Left lung (tissue), 10 donors: ENCODE data around the gene GID4. TPM values are rescaled to one million over a fixed set of nuclear protein-coding genes. Genes with fewer than 3 reads are reported as not detected.

Source experiments
- ATAC-seq: fragments of 200-7000 bp; cut with Tn5 transposase; one replicate; pipeline ENCODE4 v1.9.1; 2020; ENCODE audit warnings: moderate library complexity
- DNase-seq, 4 donors: peaks; one replicate each; pipeline ENCODE4 v3.0.0-alpha.2; 2013 to 2020
- H3K27ac ChIP-seq, 2 donors: fragments of 200-600 bp; sonication (generic) in 1 of 2; one replicate each; pipeline versions ENCODE4 v1.5.0 to v1.8.0; 2020 to 2021
- H3K27me3 ChIP-seq, 2 donors: fragments of 200-600 bp; sonication (generic) in 1 of 2; one replicate each; pipeline versions ENCODE4 v1.5.0 to v1.8.0; 2020 to 2021
- H3K36me3 ChIP-seq, 2 donors: fragments of 200-600 bp; sonication (generic) in 1 of 2; one replicate each; pipeline versions ENCODE4 v1.5.0 to v1.8.0; 2020 to 2021
- H3K4me1 ChIP-seq, 2 donors: fragments of 200-600 bp; one replicate each; pipeline ENCODE4 v1.8.0; 2021
- H3K4me3 ChIP-seq, 2 donors: fragments of 200-600 bp; sonication (generic) in 1 of 2; one replicate each; pipeline versions ENCODE4 v1.5.0 to v1.8.0; 2020 to 2021; ENCODE audit warnings: mild to moderate bottlenecking in 1 of 2
- H3K9me3 ChIP-seq, 2 donors: fragments of 200-600 bp; sonication (generic) in 1 of 2; one replicate each; pipeline versions ENCODE4 v1.5.0 to v1.8.0; 2020 to 2021
- CTCF ChIP-seq, 2 donors: fragments of 200-600 bp; sonication (generic) in 1 of 2; IDR thresholded peaks; one replicate each; pipeline versions ENCODE4 v1.5.0 to v1.8.0; 2021; ENCODE audit warnings: antibody characterized with exemption in 2 of 2
- intact Hi-C, 2 donors: fragments of 100-400 bp; cut with DNase I; formaldehyde crosslinking; loops; one replicate each; pipeline versions ENCODE4 v1.11.2 to v1.14.2; 2022
- polyA plus RNA-seq, 6 donors: library from polyadenylated mRNA; unstranded; fragments of 120-200 nt; gene quantifications; one replicate each; pipeline ENCODE4 v1.2.1, GENCODE V29; 2013; ENCODE audit not compliant: insufficient read length in 6 of 6
- total RNA-seq, 2 donors: library from RNA; stranded (reverse); fragmentation: NEBNext Ultra II Directional; extraction: Animal tissue kit (Norgen Biotek cat#: 25700); gene quantifications; one replicate each; pipeline ENCODE4 v1.2.1, GENCODE V29; 2021
- donor health status: DM: no; HTN: yes; CAD: no.
- donor health status: DM: no; HTN: no; CAD: no.

GID4 gene
- total and polyA plus RNA-seq, 8 donors: 7.9 to 15.1 (median 13.0) TPM

- no peaks in the 10 kb centered on the region for H3K9me3 ChIP-seq
- peaks cover 4 to 52% of the 10 kb centered on the region in 2 donors for H3K4me1 ChIP-seq
- no peak overlapping the region for H3K27ac ChIP-seq
- DNase-seq (peak in 2 of 4 donors; percentile 62 to 85), ATAC-seq (peak; percentile 95)
- intact Hi-C loops: loop anchor here in 1 of 2 donors (10.0 kb wide), 1 partner anchor 149 kb away; no protein-coding TSS in a partner anchor
- peak; percentile 58 to 64 for TF ChIP-seq CTCF (IDR thresholded peaks at IDR 0.05)
- H3K4me3 ChIP-seq: no peak overlapping the region
- no peaks in the 10 kb centered on the region for H3K27me3 ChIP-seq
- H3K36me3 ChIP-seq: no peaks in the 10 kb centered on the region
Observed at GRCh38 chr17:18033442-18034099, 5.6 kb upstream of the GID4 start.

GRCh38 chr17:18035704-18036103, 3.5 kb upstream of the GID4 start:
- Histone ChIP-seq H3K27me3 (no peaks in the 10 kb centered on the region), H3K36me3 (no peaks in the 10 kb centered on the region), H3K27ac (no peak overlapping the region), H3K9me3 (no peaks in the 10 kb centered on the region), H3K4me3 (no peak overlapping the region), H3K4me1 (peaks cover 11 to 61% of the 10 kb centered on the region in 2 donors)
- ATAC-seq: no peak
- intact Hi-C loops: loop anchor here in 1 of 2 donors (10.0 kb wide), 1 partner anchor 151 kb away; no protein-coding TSS in a partner anchor
- DNase-seq: no peak
- no peak for TF ChIP-seq CTCF (IDR thresholded peaks at IDR 0.05)

- no peak for TF ChIP-seq CTCF (IDR thresholded peaks at IDR 0.05)
- Histone ChIP-seq H3K9me3 (no peaks in the 10 kb centered on the region), H3K27me3 (no peaks in the 10 kb centered on the region), H3K27ac (peak overlapping the region in 1 of 2 donors; percentile 79), H3K4me1 (peaks cover 12 to 64% of the 10 kb centered on the region in 2 donors), H3K4me3 (no peak overlapping the region), H3K36me3 (no peaks in the 10 kb centered on the region)
- intact Hi-C loops: loop anchor here in 1 of 2 donors (10.0 kb wide), 1 partner anchor 153 kb away; no protein-coding TSS in a partner anchor
- DNase-seq (no peak), ATAC-seq (no peak)
Observed at GRCh38 chr17:18037486-18037885, 1.7 kb upstream of the GID4 start.

- DNase-seq: no peak
- no peak for ATAC-seq
- Histone ChIP-seq H3K9me3 (no peaks in the 10 kb centered on the region), H3K4me3 (peak overlapping the region; percentile 87 to 96), H3K27ac (peak overlapping the region; percentile 53 to 79), H3K36me3 (no peaks in the 10 kb centered on the region), H3K27me3 (no peaks in the 10 kb centered on the region), H3K4me1 (peaks cover 8 to 55% of the 10 kb centered on the region in 2 donors)
- no peak for TF ChIP-seq CTCF (IDR thresholded peaks at IDR 0.05)
- intact Hi-C loops: loop anchor here in 1 of 2 donors (10.0 kb wide), 1 partner anchor 153 kb away; no protein-coding TSS in a partner anchor
Observed at GRCh38 chr17:18038149-18038850, 908 bp upstream of the GID4 start.
